GM12892 (cell line): ENCODE measurements around the gene PIK3C2G.

ENCODE experiments used
- POLR2A ChIP-seq: IDR thresholded peaks from 2 replicates; pipeline ENCODE4 v1.6.1; 2011; ENCODE audit warnings: low read depth, low read length, control low read depth
- POLR2AphosphoS5 ChIP-seq: IDR thresholded peaks from 2 replicates; pipeline ENCODE4 v1.6.1; 2011; ENCODE audit warnings: low read depth, low read length, control low read depth

GRCh38 chr12:18454330-18454729 lies 193.0 kb downstream of the PIK3C2G start:
- no peak for TF ChIP-seq POLR2A
- no peak for TF ChIP-seq POLR2AphosphoS5
